Subcutaneous adipose tissue (tissue), 4 donors: ENCODE data around the gene ALG13. TPM values are rescaled to one million over a fixed set of nuclear protein-coding genes. Genes with fewer than 3 reads are reported as not detected.

ENCODE experiments used
- CTCF ChIP-seq: fragments of 450-650 bp; IDR thresholded peaks from one replicate; pipeline ENCODE4 v1.5.1; 2016; ENCODE audit warnings: low read depth, mild to moderate bottlenecking, control low read depth, antibody characterized with exemption, moderate library complexity
- total RNA-seq, 4 donors: library from RNA; depleted of rRNA; stranded (reverse); fragments of >200 nt; gene quantifications; one replicate each; pipeline ENCODE4 v1.1.0, GENCODE V29; 2016

ALG13 gene
- total RNA-seq, 4 donors from 2014 or later: 50.3 to 117 (median 59.1) TPM

GRCh38 chrX:111719426-111720210, 38.6 kb downstream of the ALG13 start:
- TF ChIP-seq CTCF: no peak

- no peak for TF ChIP-seq CTCF
These were observed 47.1 kb downstream of the ALG13 start for GRCh38 chrX:111728096-111728495.

- no peak for TF ChIP-seq CTCF
These were observed 50.4 kb downstream of the ALG13 start for GRCh38 chrX:111731351-111731750.

- no peak for TF ChIP-seq CTCF
These were observed 55.6 kb downstream of the ALG13 start for GRCh38 chrX:111736571-111736970.

GRCh38 chrX:111742018-111742417, 61.0 kb downstream of the ALG13 start:
- no peak for TF ChIP-seq CTCF

GRCh38 chrX:111743316-111743715, 62.3 kb downstream of the ALG13 start:
- no peak for TF ChIP-seq CTCF

- TF ChIP-seq CTCF: no peak
These were observed 75.5 kb downstream of the ALG13 start for GRCh38 chrX:111756486-111756885.
